GM23338 (cell line): ENCODE measurements around the gene LRP1-AS.

ENCODE experiments used
- CREB1 ChIP-seq: fragments of 250-450 bp; sonication (Bioruptor Pico); IDR thresholded peaks from 2 replicates; pipeline ENCODE4 v1.5.0; 2020; ENCODE audit warnings: low read depth, mild to moderate bottlenecking, moderate library complexity
- CTCF ChIP-seq, 2 experiments: fragments of 200-600 bp in 1 of 2; sonication (generic) in 1 of 2; conservative IDR thresholded peaks; 2 replicates each; pipeline versions ENCODE4 v1.5.1 to v1.6.1; 2016 to 2017; ENCODE audit warnings: antibody characterized with exemption in 2 of 2, low read depth in 2 of 2, mild to moderate bottlenecking in 2 of 2, moderate library complexity in 1 of 2
- ETS1 ChIP-seq: IDR thresholded peaks from 2 replicates; pipeline ENCODE4 v1.6.1; 2016; ENCODE audit warnings: antibody characterized with exemption
- EZH2 ChIP-seq: fragments of 200-600 bp; sonication (generic); IDR thresholded peaks from one replicate; pipeline ENCODE4 v1.8.0; 2017; ENCODE audit warnings: antibody characterized with exemption, mild to moderate bottlenecking, low read depth; ENCODE audit not compliant: unreplicated experiment
- EZH2phosphoT487 ChIP-seq: fragments of 200-600 bp; sonication (generic); IDR thresholded peaks from one replicate; pipeline ENCODE4 v1.8.1; 2018; ENCODE audit warnings: antibody characterized with exemption; ENCODE audit not compliant: unreplicated experiment
- JUNB ChIP-seq: IDR thresholded peaks from one replicate; pipeline ENCODE4 v1.6.1; 2016; ENCODE audit warnings: antibody characterized with exemption; ENCODE audit not compliant: unreplicated experiment
- NANOG ChIP-seq: IDR thresholded peaks from 2 replicates; pipeline ENCODE4 v1.6.1; 2016; ENCODE audit warnings: antibody characterized with exemption, borderline replicate concordance
- POLR2AphosphoS5 ChIP-seq: IDR thresholded peaks from 2 replicates; pipeline ENCODE4 v1.6.1; 2016; ENCODE audit warnings: antibody characterized with exemption, low read depth
- REST ChIP-seq: IDR thresholded peaks from one replicate; pipeline ENCODE4 v1.6.1; 2018; ENCODE audit warnings: antibody characterized with exemption; ENCODE audit not compliant: unreplicated experiment
- STAT1 ChIP-seq: IDR thresholded peaks from one replicate; pipeline ENCODE4 v1.6.1; 2016; ENCODE audit warnings: antibody characterized with exemption; ENCODE audit not compliant: unreplicated experiment
- ZNF114 ChIP-seq: fragments of 250-450 bp; sonication (Bioruptor Pico); IDR thresholded peaks from 2 replicates; pipeline ENCODE4 v1.5.0; 2020; ENCODE audit warnings: mild to moderate bottlenecking, moderate library complexity
- ZNF331 ChIP-seq: fragments of 250-450 bp; sonication (Bioruptor Pico); IDR thresholded peaks from 2 replicates; pipeline ENCODE4 v1.5.0; 2020; ENCODE audit warnings: low read depth, mild to moderate bottlenecking, moderate library complexity

GRCh38 chr12:57126061-57126460 is 21.4 kb downstream of the LRP1-AS start:
- TF ChIP-seq ZNF114 (CRISPR knock-in tag) = no peak
- TF ChIP-seq CTCF (conservative IDR thresholded peaks at IDR 0.05; ENCODE audit: low read depth in 2 of 2) = no peak
- TF ChIP-seq REST = no peak
- TF ChIP-seq EZH2 = no peak
- no peak for TF ChIP-seq JUNB
- TF ChIP-seq CREB1 = no peak
- no peak for TF ChIP-seq POLR2AphosphoS5
- TF ChIP-seq EZH2phosphoT487 = no peak
- no peak for TF ChIP-seq ETS1
- TF ChIP-seq NANOG = no peak
- no peak for TF ChIP-seq ZNF331 (CRISPR knock-in tag)
- no peak for TF ChIP-seq STAT1
